Measurements from ENCODE around the gene SIAH2. TPM values are rescaled to one million over a fixed set of nuclear protein-coding genes. Genes with fewer than 3 reads are reported as not detected.

Gene SIAH2
- total and polyA plus RNA-seq, 9 donors = 18.0 to 98.7 (median 37.1) TPM

- Histone ChIP-seq H3K4me3 (no peak overlapping the region), H3K36me3 (no peaks in the 10 kb centered on the region), H3K27ac (no peak overlapping the region), H3K9me3 (no peaks in the 10 kb centered on the region), H3K27me3 (no peaks in the 10 kb centered on the region), H3K4me1 (ENCODE audit: insufficient read depth) (peaks cover 2% of the 10 kb centered on the region)
- intact Hi-C loops (cut with DNase I) = no loop called here
- TF ChIP-seq CTCF (IDR thresholded peaks at IDR 0.05) (no peak), POLR2A (IDR thresholded peaks at IDR 0.05) (no peak), EP300 (IDR thresholded peaks at IDR 0.05) (no peak)
- 76 to 85% (median 83%) methylated on average over 8 of the region's 8 CpGs for WGBS, 3 donors
- DNase-seq = no peak
Measured at GRCh38 chr3:150765949-150766720, 3.2 kb upstream of the SIAH2 start.

- WGBS, 3 donors = 94 to 97% (median 97%) methylated on average over 2 of the region's 2 CpGs
- no peak for DNase-seq
- H3K27me3 ChIP-seq = no peaks in the 10 kb centered on the region
- H3K9me3 ChIP-seq = no peaks in the 10 kb centered on the region
- H3K36me3 ChIP-seq = no peaks in the 10 kb centered on the region
- intact Hi-C loops (cut with DNase I) = no loop called here
- H3K27ac ChIP-seq = peak overlapping the region in 1 of 2 donors; percentile 95
- H3K4me1 ChIP-seq (ENCODE audit: insufficient read depth) = peaks cover 2% of the 10 kb centered on the region
- TF ChIP-seq POLR2A (IDR thresholded peaks at IDR 0.05) = no peak
- TF ChIP-seq CTCF (IDR thresholded peaks at IDR 0.05) = no peak
- TF ChIP-seq EP300 (IDR thresholded peaks at IDR 0.05) = no peak
- no peak overlapping the region for H3K4me3 ChIP-seq
Measured at GRCh38 chr3:150764967-150765366, 2.0 kb upstream of the SIAH2 start.

- no peak for DNase-seq
- peaks cover 6% of the 10 kb centered on the region for H3K4me1 ChIP-seq (ENCODE audit: insufficient read depth)
- no peaks in the 10 kb centered on the region for H3K9me3 ChIP-seq
- H3K27ac ChIP-seq = peak overlapping the region in 1 of 2 donors; percentile 95
- 32 to 42% (median 38%) methylated on average over 5 of the region's 5 CpGs for whole genome bisulfite sequencing, 3 donors
- TF ChIP-seq CTCF (IDR thresholded peaks at IDR 0.05) (no peak), EP300 (IDR thresholded peaks at IDR 0.05) (no peak), POLR2A (IDR thresholded peaks at IDR 0.05) (no peak)
- H3K36me3 ChIP-seq = no peaks in the 10 kb centered on the region
- no peak overlapping the region for H3K4me3 ChIP-seq
- intact Hi-C loops (cut with DNase I) = no loop called here
- no peaks in the 10 kb centered on the region for H3K27me3 ChIP-seq
Measured at GRCh38 chr3:150764566-150764965, 1.6 kb upstream of the SIAH2 start.

- peak overlapping the region; percentile 92 to 95 for H3K27ac ChIP-seq
- no peaks in the 10 kb centered on the region for H3K36me3 ChIP-seq
- H3K4me1 ChIP-seq (ENCODE audit: insufficient read depth) = peaks cover 8% of the 10 kb centered on the region
- intact Hi-C loops (cut with DNase I) = no loop called here
- H3K27me3 ChIP-seq = no peaks in the 10 kb centered on the region
- no peak for TF ChIP-seq EP300 (IDR thresholded peaks at IDR 0.05)
- peak; percentile 26 for TF ChIP-seq POLR2A (IDR thresholded peaks at IDR 0.05)
- peak in 2 of 3 donors; percentile 35 to 41 for TF ChIP-seq CTCF (IDR thresholded peaks at IDR 0.05)
- H3K9me3 ChIP-seq = no peaks in the 10 kb centered on the region
- whole genome bisulfite sequencing, 3 donors = 4% methylated on average over 27 of the region's 27 CpGs
- peak; percentile 59 to 73 (median 66) for DNase-seq
- peak overlapping the region; percentile 93 for H3K4me3 ChIP-seq
Measured at GRCh38 chr3:150763841-150764483, 993 bp upstream of the SIAH2 start.

All from ovary (tissue), 9 donors.